Measurements from ENCODE around the gene ANKRD23. TPM values are rescaled to one million over a fixed set of nuclear protein-coding genes. Genes with fewer than 3 reads are reported as not detected.
"Not testable (repeated sequence)": the region's sequence is repeated elsewhere in the genome, so short reads cannot be mapped to it uniquely, and the experiment has no call there.

The ANKRD23 gene
- total RNA-seq, 1 donor from 2014 or later: 7.3 TPM

DNA sequence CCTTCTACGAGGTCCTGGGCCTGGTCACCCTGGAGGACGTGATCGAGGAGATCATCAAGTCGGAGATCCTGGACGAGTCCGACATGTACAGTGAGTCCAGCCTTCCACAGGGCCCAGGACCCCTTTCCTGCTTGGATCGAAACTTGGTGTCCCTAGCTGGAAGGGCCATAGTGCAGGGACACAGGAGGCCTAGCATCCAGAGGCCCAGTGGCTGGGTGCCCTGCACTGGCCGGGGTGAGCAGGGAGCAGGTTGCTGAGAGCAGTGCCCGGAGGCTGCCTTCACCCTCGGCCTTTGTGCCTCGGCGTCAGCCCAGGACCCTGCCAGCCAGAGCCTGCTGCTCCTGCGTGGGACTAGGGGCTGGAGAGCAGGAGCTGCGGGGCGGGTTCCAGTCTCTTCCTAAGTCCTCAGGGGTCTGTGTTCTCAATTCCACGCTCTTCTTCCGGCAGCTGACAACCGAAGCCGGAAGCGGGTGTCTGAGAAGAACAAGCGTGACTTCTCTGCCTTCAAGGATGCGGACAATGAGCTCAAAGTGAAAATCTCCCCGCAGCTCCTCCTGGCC lies 46.7 kb downstream of the ANKRD23 start:
- Mint-ChIP-seq H3K27me3 (no peaks in the 10 kb centered on the region), H3K36me3 (ENCODE audit: low read depth) (peaks cover 35% of the 10 kb centered on the region), H3K4me1 (no peaks in the 10 kb centered on the region), H3K4me3 (no peak overlapping the region), H3K9me3 (no peaks in the 10 kb centered on the region), H3K27ac (no peak overlapping the region)
- no peak for ATAC-seq (ENCODE audit: low read depth)
- intact Hi-C loops (cut with micrococcal nuclease): no loop called here
- TF ChIP-seq, protein P1, sequence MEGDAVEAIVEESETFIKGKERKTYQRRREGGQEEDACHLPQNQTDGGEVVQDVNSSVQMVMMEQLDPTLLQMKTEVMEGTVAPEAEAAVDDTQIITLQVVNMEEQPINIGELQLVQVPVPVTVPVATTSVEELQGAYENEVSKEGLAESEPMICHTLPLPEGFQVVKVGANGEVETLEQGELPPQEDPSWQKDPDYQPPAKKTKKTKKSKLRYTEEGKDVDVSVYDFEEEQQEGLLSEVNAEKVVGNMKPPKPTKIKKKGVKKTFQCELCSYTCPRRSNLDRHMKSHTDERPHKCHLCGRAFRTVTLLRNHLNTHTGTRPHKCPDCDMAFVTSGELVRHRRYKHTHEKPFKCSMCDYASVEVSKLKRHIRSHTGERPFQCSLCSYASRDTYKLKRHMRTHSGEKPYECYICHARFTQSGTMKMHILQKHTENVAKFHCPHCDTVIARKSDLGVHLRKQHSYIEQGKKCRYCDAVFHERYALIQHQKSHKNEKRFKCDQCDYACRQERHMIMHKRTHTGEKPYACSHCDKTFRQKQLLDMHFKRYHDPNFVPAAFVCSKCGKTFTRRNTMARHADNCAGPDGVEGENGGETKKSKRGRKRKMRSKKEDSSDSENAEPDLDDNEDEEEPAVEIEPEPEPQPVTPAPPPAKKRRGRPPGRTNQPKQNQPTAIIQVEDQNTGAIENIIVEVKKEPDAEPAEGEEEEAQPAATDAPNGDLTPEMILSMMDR (IDR thresholded peaks at IDR 0.05): no peak
- CTCF ChIA-PET: interaction anchor here (1.1 to 1.5 kb wide), 3 partner anchors 19 to 170 kb away, joined by 3 to 5 read pairs (median 3); partner anchors contain the start of gene CNNM3
- POLR2A ChIA-PET: interaction anchor here (0.9 kb wide), 1 partner anchor 1768 kb away, joined by 3 read pairs; no protein-coding TSS in a partner anchor
- no peak for DNase-seq

DNA sequence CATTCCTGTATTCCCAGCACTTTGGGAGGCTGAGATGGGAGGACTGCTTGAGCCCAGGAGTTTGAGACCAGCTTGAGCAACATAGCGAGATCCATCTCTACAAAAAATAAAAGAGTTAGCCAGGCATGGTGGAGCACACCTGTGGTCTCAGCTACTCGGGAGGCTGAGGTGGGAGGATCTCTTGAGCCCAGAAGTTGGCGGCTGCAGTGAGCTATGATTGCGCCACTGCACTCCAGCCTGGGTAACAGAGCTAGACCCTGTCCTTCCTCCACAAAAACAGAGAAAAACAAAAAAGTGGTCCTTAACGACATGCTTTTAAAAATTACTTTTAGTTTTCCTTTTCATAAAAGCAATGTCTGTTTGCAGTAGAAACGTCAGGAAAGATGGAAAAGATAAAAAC lies 47.3 kb downstream of the ANKRD23 start:
- H3K4me3 Mint-ChIP-seq; H3K27ac Mint-ChIP-seq; CTCF ChIA-PET; H3K27me3 Mint-ChIP-seq; POLR2A ChIA-PET; DNase-seq; H3K4me1 Mint-ChIP-seq; H3K9me3 Mint-ChIP-seq; ATAC-seq (ENCODE audit: low read depth); intact Hi-C loops (cut with micrococcal nuclease): not testable (repeated sequence)
- H3K36me3 Mint-ChIP-seq (ENCODE audit: low read depth): peaks cover 35% of the 10 kb centered on the region

DNA sequence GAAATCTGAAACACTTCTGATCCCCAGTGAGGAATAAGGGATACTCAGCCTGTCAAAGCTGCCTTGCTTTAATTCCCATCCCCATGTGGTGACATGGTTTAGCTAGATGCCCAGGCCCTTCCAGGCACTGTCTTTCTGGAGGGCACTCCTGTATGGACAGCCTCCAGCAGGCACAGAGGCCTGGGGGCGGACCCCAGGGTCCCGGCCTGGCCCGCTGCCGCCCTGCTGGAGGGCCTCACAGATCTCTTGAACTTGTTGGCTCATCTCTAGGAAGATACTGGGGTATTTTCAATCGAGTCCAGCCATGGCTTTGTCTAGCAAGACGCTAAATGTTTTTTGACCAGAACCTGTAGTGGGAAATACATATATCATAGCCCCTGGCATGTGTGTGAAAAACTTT lies 48.7 kb downstream of the ANKRD23 start:
- ATAC-seq (ENCODE audit: low read depth): no peak
- POLR2A ChIA-PET: no interaction called here
- Mint-ChIP-seq H3K4me3 (no peak overlapping the region), H3K27me3 (no peaks in the 10 kb centered on the region), H3K4me1 (no peaks in the 10 kb centered on the region), H3K36me3 (ENCODE audit: low read depth) (peaks cover 35% of the 10 kb centered on the region), H3K9me3 (no peaks in the 10 kb centered on the region), H3K27ac (no peak overlapping the region)
- intact Hi-C loops (cut with micrococcal nuclease): no loop called here
- DNase-seq: no peak
- TF ChIP-seq, protein P1 (IDR thresholded peaks at IDR 0.05): no peak
- CTCF ChIA-PET: no interaction called here

DNA sequence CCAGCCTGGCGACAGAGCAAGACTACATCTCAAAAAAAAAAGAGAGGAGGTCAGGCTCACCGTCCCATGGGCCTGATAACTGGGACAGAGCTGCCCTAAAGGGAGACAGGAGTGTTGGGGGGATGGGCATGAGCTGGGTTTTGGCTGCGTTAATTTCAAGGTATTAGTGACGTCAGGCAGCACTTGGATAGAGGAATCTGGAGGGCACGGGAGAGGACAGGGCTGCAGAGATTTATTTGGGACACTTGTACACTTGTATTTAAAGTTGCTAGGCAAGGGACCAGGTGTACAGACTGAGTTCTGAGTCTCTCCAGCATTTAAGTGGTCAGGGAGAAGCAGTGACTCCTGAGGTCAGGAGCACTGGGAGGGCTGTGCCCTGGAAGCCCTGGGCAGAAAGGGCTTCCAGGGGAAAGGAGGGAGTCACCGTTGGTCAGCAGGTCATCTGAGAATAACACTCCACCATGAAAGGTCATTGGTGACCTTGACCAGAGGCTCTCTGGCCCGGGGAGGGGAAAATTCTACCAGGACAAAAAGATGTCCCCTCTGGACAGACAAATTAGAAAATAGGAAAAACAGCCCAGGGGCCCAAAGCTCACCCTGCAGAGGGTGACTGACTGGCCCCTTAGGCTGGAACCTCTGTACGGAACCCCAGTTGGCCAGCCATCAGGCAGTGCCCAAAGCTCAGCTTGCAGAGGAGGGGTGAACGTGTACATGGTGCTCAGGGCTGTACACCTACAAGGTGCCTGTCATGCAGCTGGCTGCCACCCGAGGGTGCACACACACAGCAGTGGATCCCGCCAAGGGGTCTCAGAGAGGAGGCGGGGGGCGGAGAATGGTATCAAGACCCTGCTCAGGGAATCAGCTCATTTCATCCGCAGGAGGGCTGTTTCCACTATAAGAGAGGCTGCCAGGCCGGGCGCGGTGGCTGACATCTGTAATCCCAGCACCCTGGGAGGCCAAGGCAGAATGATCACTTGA lies 50.8 kb downstream of the ANKRD23 start:
- ChIA-PET POLR2A (interaction anchor here (0.5 to 0.6 kb wide), 2 partner anchors 61 to 65 kb away, joined by 3 to 8 read pairs; no protein-coding TSS in a partner anchor), CTCF (interaction anchor here (1.3 kb wide), 1 partner anchor 30 kb away, joined by 3 read pairs; no protein-coding TSS in a partner anchor)
- Mint-ChIP-seq H3K9me3 (no peaks in the 10 kb centered on the region), H3K27me3 (no peaks in the 10 kb centered on the region), H3K36me3 (ENCODE audit: low read depth) (peaks cover 16% of the 10 kb centered on the region), H3K4me3 (no peak overlapping the region), H3K27ac (no peak overlapping the region), H3K4me1 (peaks cover 2% of the 10 kb centered on the region)
- no peak for ATAC-seq (ENCODE audit: low read depth)
- DNase-seq: no peak
- intact Hi-C loops (cut with micrococcal nuclease): no loop called here
- TF ChIP-seq, protein P1 (IDR thresholded peaks at IDR 0.05): no peak

DNA sequence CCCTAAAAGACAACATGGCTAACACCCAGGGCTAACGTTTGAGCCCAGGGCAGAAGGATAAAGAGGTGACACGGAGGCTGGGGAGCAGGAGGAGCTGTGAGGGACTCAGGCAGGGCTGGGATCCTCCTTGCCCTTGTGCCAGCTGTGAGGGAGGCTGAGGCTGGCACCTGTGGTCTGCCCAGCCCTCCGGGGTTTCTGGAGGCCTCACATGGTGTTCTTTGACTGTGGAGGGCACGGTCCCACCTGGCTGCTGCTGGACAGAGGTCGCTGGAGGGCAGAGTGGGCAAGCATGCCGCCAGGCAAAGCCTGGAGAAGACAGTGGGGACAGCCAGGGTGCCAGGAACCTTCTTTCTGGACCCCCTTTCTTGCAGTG lies 54.6 kb downstream of the ANKRD23 start:
- POLR2A ChIA-PET: no interaction called here
- no peak for ATAC-seq (ENCODE audit: low read depth)

More for the DNA sequence above, 54.6 kb downstream of the ANKRD23 start:
- Mint-ChIP-seq H3K4me3 (no peak overlapping the region), H3K36me3 (ENCODE audit: low read depth) (no peaks in the 10 kb centered on the region), H3K9me3 (no peaks in the 10 kb centered on the region), H3K4me1 (peaks cover 2% of the 10 kb centered on the region), H3K27me3 (no peaks in the 10 kb centered on the region), H3K27ac (no peak overlapping the region)
- CTCF ChIA-PET: no interaction called here
- TF ChIP-seq, protein P1 (IDR thresholded peaks at IDR 0.05): no peak
- intact Hi-C loops (cut with micrococcal nuclease): no loop called here
- DNase-seq: no peak

Measured in activated B cell treated with CpG ODN at 0.5 μM for 24 hours (primary cell).